Activated CD4-positive, alpha-beta memory T cell treated with anti-CD3 and anti-CD28 coated beads for 36 hours (primary cell): ENCODE data around the gene NEURL1B. TPM values are rescaled to one million over a fixed set of nuclear protein-coding genes. Genes with fewer than 3 reads are reported as not detected.

Experiments
- CTCF ChIA-PET: fragments of 350-600 bp; sonication (Branson Sonifier 250); formaldehyde crosslinking; loops from one replicate; lab custom pipeline; 2021; ENCODE audit warnings: antibody characterized with exemption, inconsistent platforms; lab: Charles Lee
- POLR2A ChIA-PET: fragments of 350-600 bp; sonication (Branson Sonifier 250); formaldehyde crosslinking; loops from one replicate; lab custom pipeline; 2021; ENCODE audit warnings: antibody characterized with exemption; lab: Charles Lee
- DNase-seq: peaks from one replicate; pipeline ENCODE4 v3.0.0-alpha.2; 2020
- H3K27ac Mint-ChIP-seq: one replicate; pipeline ENCODE4 v1.8.0; 2021; ENCODE audit warnings: mixed read lengths
- H3K27me3 Mint-ChIP-seq: one replicate; pipeline ENCODE4 v1.8.0; 2021; ENCODE audit warnings: mixed read lengths
- H3K36me3 Mint-ChIP-seq: one replicate; pipeline ENCODE4 v1.8.0; 2021; ENCODE audit warnings: mixed read lengths
- H3K4me1 Mint-ChIP-seq: one replicate; pipeline ENCODE4 v1.8.0; 2021; ENCODE audit warnings: low read depth, mixed read lengths
- H3K4me3 Mint-ChIP-seq: one replicate; pipeline ENCODE4 v1.8.0; 2021; ENCODE audit warnings: mild to moderate bottlenecking, mixed read lengths
- H3K9me3 Mint-ChIP-seq: one replicate; pipeline ENCODE4 v1.8.0; 2021; ENCODE audit warnings: mixed read lengths
- intact Hi-C: fragments of 100-400 bp; cut with micrococcal nuclease; formaldehyde crosslinking; loops from one replicate; pipeline ENCODE4 v1.15.1; 2023
- total RNA-seq, 2 experiments: library from RNA; stranded (reverse); gene quantifications; one replicate each; pipeline ENCODE4 v1.2.3, GENCODE V29; 2021

NEURL1B gene
- total RNA-seq, 2 experiments from 2014 or later = 0.29 to 0.38 TPM

GRCh38 chr5:172719211-172719610 is 78.1 kb downstream of the NEURL1B start:
- no peak for DNase-seq
- no peak overlapping the region for H3K27ac Mint-ChIP-seq
- H3K9me3 Mint-ChIP-seq = no peaks in the 10 kb centered on the region
- ChIA-PET CTCF (interaction anchor here (0.9 to 2.2 kb wide), 4 partner anchors 10 to 212 kb away, joined by 3 to 20 read pairs (median 4); no protein-coding TSS in a partner anchor), POLR2A (no interaction called here)
- H3K27me3 Mint-ChIP-seq = no peaks in the 10 kb centered on the region
- intact Hi-C loops = loop anchor here (5.0 to 10.0 kb wide), 2 partner anchors 118 to 616 kb away; no protein-coding TSS in a partner anchor
- H3K4me1 Mint-ChIP-seq = peaks cover 12% of the 10 kb centered on the region
- no peak overlapping the region for H3K4me3 Mint-ChIP-seq
- no peaks in the 10 kb centered on the region for H3K36me3 Mint-ChIP-seq

GRCh38 chr5:172720655-172721054 is 79.6 kb downstream of the NEURL1B start:
- Mint-ChIP-seq H3K27ac (no peak overlapping the region), H3K27me3 (no peaks in the 10 kb centered on the region), H3K4me1 (peaks cover 12% of the 10 kb centered on the region), H3K36me3 (no peaks in the 10 kb centered on the region), H3K9me3 (no peaks in the 10 kb centered on the region), H3K4me3 (no peak overlapping the region)
- POLR2A ChIA-PET = interaction anchor here (0.8 kb wide), 1 partner anchor 212 kb away, joined by 3 read pairs; no protein-coding TSS in a partner anchor
- no peak for DNase-seq
- CTCF ChIA-PET = interaction anchor here (1.2 to 2.2 kb wide), 5 partner anchors 35 to 215 kb away, joined by 3 to 20 read pairs (median 4); no protein-coding TSS in a partner anchor
- intact Hi-C loops = no loop called here

DNA sequence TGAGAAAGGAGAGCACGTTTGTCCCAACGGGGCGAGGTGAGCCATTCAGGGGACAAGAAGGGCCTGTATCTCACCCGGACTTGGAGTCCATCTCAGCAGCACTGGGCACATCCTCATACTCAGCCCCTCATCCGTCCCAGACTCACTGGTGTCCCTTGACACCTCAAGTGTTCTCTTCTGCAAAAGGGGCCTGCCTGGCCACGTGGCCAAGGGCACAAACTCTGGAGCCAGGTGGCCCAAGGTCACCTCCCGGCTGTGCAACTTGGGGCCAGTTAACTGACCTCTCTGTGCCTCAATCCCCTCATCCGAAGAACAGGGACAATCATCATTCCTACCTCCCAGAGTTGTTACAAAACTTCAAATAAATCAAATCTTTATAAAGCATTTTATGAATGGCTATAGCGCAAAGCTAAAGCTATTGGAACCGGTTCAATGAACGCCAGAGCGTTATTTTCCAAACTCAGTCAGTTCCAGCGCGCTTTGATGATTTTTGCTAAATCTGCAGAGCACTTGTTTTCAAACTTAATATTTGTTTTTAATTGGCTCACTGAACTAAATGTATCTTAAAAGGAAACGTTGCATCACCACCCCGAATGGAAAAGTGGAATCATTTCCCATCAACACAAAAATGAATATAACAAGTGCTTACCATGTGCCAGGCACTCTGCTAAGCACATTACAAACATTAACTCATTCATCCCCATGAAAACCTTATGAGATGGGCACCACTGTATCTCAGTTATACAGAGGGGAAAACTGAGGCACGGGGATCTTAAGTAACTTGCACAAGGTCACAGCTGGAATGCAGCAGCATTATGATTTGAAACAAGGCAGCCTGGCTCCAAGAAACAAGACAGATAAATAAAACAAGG is 80.6 kb downstream of the NEURL1B start:
- intact Hi-C loops = no loop called here
- peaks cover 12% of the 10 kb centered on the region for H3K4me1 Mint-ChIP-seq
- POLR2A ChIA-PET = no interaction called here

GRCh38 chr5:172722327-172722815 is 81.3 kb downstream of the NEURL1B start:
- intact Hi-C loops = no loop called here
- H3K4me1 Mint-ChIP-seq = peaks cover 12% of the 10 kb centered on the region
- no peak overlapping the region for H3K27ac Mint-ChIP-seq
- H3K27me3 Mint-ChIP-seq = no peaks in the 10 kb centered on the region
- no peak overlapping the region for H3K4me3 Mint-ChIP-seq
- POLR2A ChIA-PET = no interaction called here
- H3K36me3 Mint-ChIP-seq = no peaks in the 10 kb centered on the region
- peak; percentile 40 for DNase-seq
- CTCF ChIA-PET = interaction anchor here (0.6 to 2.4 kb wide), 5 partner anchors 8 to 210 kb away, joined by 3 to 9 read pairs (median 4); no protein-coding TSS in a partner anchor
- no peaks in the 10 kb centered on the region for H3K9me3 Mint-ChIP-seq

More for the DNA sequence above, 80.6 kb downstream of the NEURL1B start:
- H3K27me3 Mint-ChIP-seq = no peaks in the 10 kb centered on the region
- CTCF ChIA-PET = interaction anchor here (1.6 kb wide), 1 partner anchor 211 kb away, joined by 9 read pairs; no protein-coding TSS in a partner anchor
- H3K27ac Mint-ChIP-seq = no peak overlapping the region
- no peaks in the 10 kb centered on the region for H3K36me3 Mint-ChIP-seq
- no peak overlapping the region for H3K4me3 Mint-ChIP-seq
- no peak for DNase-seq
- H3K9me3 Mint-ChIP-seq = no peaks in the 10 kb centered on the region

GRCh38 chr5:172723508-172723907 is 82.4 kb downstream of the NEURL1B start:
- POLR2A ChIA-PET = no interaction called here
- peaks cover 12% of the 10 kb centered on the region for H3K4me1 Mint-ChIP-seq
- no peak overlapping the region for H3K4me3 Mint-ChIP-seq
- CTCF ChIA-PET = interaction anchor here (0.6 to 2.4 kb wide), 6 partner anchors 9 to 209 kb away, joined by 3 to 8 read pairs (median 5); partner anchors contain the start of gene DUSP1
- no peaks in the 10 kb centered on the region for H3K9me3 Mint-ChIP-seq
- H3K36me3 Mint-ChIP-seq = no peaks in the 10 kb centered on the region
- no peak for DNase-seq
- intact Hi-C loops = no loop called here
- no peaks in the 10 kb centered on the region for H3K27me3 Mint-ChIP-seq
- H3K27ac Mint-ChIP-seq = no peak overlapping the region

GRCh38 chr5:172724242-172725183 is 83.5 kb downstream of the NEURL1B start:
- H3K9me3 Mint-ChIP-seq = no peaks in the 10 kb centered on the region
- ChIA-PET POLR2A (no interaction called here), CTCF (interaction anchor here (0.7 to 2.4 kb wide), 5 partner anchors 10 to 208 kb away, joined by 3 to 16 read pairs (median 8); partner anchors contain the start of gene DUSP1)

DNA sequence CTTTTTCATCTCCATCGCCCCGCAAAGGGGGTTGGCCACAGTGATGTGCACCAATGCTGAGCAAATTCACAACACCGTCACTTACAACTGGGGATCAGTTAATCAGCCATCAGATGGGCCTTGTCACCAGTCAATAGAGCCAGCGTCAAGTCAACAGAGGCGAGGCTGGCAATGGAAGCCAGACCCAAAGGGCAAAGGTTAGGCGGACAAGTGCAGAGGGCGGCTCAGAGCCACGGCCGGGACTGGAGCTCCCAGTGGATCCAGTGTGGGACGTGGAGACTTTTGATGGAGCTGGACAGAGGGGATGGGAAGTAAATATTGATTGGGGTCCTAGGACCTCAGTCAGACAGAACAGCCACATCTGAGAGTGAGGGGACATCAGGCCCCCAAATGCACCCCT is 84.2 kb downstream of the NEURL1B start:
- peaks cover 12% of the 10 kb centered on the region for H3K4me1 Mint-ChIP-seq
- ChIA-PET CTCF (interaction anchor here (1.7 kb wide), 1 partner anchor 11 kb away, joined by 16 read pairs; no protein-coding TSS in a partner anchor), POLR2A (no interaction called here)
- no peak overlapping the region for H3K4me3 Mint-ChIP-seq
- intact Hi-C loops = no loop called here
- no peak for DNase-seq
- H3K27me3 Mint-ChIP-seq = no peaks in the 10 kb centered on the region
- H3K36me3 Mint-ChIP-seq = no peaks in the 10 kb centered on the region
- H3K9me3 Mint-ChIP-seq = no peaks in the 10 kb centered on the region
- H3K27ac Mint-ChIP-seq = no peak overlapping the region

More at GRCh38 chr5:172724242-172725183, 83.5 kb downstream of the NEURL1B start:
- H3K4me1 Mint-ChIP-seq = peaks cover 12% of the 10 kb centered on the region
- H3K27me3 Mint-ChIP-seq = no peaks in the 10 kb centered on the region
- H3K4me3 Mint-ChIP-seq = no peak overlapping the region
- intact Hi-C loops = no loop called here
- H3K36me3 Mint-ChIP-seq = no peaks in the 10 kb centered on the region
- H3K27ac Mint-ChIP-seq = no peak overlapping the region
- DNase-seq = no peak

GRCh38 chr5:172725785-172726184 is 84.7 kb downstream of the NEURL1B start:
- Mint-ChIP-seq H3K27me3 (no peaks in the 10 kb centered on the region), H3K9me3 (no peaks in the 10 kb centered on the region), H3K4me3 (no peak overlapping the region), H3K27ac (no peak overlapping the region), H3K36me3 (no peaks in the 10 kb centered on the region), H3K4me1 (peaks cover 12% of the 10 kb centered on the region)
- DNase-seq = no peak
- intact Hi-C loops = no loop called here
- ChIA-PET CTCF (interaction anchor here (1.4 kb wide), 1 partner anchor 207 kb away, joined by 9 read pairs; no protein-coding TSS in a partner anchor), POLR2A (no interaction called here)

- intact Hi-C loops = no loop called here
Observed at GRCh38 chr5:172726966-172727365, 85.9 kb downstream of the NEURL1B start.

DNA sequence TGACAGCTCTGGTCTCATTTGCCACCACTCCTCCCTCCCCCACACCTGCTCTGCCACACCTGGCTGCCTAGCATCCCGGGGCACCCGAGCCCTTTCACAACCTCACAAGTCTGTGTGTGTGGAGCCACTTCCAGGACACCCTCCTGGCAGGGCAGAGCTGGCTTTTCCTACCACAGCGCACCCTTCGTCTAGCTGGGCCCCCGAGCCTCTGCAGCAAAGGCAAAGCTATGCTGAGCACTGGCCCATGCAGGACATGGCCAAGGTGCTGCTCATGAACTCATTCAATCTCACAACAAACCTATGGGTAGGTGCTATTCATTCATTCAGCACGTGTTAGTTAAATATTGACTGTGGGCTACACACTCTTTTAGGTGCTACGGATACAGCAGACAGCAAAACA is 86.5 kb downstream of the NEURL1B start:
- DNase-seq = no peak
- H3K4me3 Mint-ChIP-seq = no peak overlapping the region
- H3K27ac Mint-ChIP-seq = no peak overlapping the region
- POLR2A ChIA-PET = no interaction called here
- H3K4me1 Mint-ChIP-seq = no peaks in the 10 kb centered on the region
- intact Hi-C loops = no loop called here
- no peaks in the 10 kb centered on the region for H3K36me3 Mint-ChIP-seq
- CTCF ChIA-PET = interaction anchor here (1.3 kb wide), 1 partner anchor 13 kb away, joined by 5 read pairs; no protein-coding TSS in a partner anchor
- H3K9me3 Mint-ChIP-seq = no peaks in the 10 kb centered on the region
- H3K27me3 Mint-ChIP-seq = no peaks in the 10 kb centered on the region

More at GRCh38 chr5:172726966-172727365, 85.9 kb downstream of the NEURL1B start:
- H3K27ac Mint-ChIP-seq = no peak overlapping the region
- peaks cover 6% of the 10 kb centered on the region for H3K4me1 Mint-ChIP-seq
- no peak for DNase-seq
- CTCF ChIA-PET = interaction anchor here (1.3 to 1.4 kb wide), 2 partner anchors 12 to 206 kb away, joined by 5 to 9 read pairs; no protein-coding TSS in a partner anchor
- no peaks in the 10 kb centered on the region for H3K9me3 Mint-ChIP-seq
- H3K36me3 Mint-ChIP-seq = no peaks in the 10 kb centered on the region
- H3K4me3 Mint-ChIP-seq = no peak overlapping the region
- H3K27me3 Mint-ChIP-seq = no peaks in the 10 kb centered on the region
- POLR2A ChIA-PET = no interaction called here
